GM12878 (cell line): ENCODE data around the gene CLECL1. TPM values are rescaled to one million over a fixed set of nuclear protein-coding genes. Genes with fewer than 3 reads are reported as not detected.

Experiments used
- ATAC-seq: fragments of 200-7000 bp; cut with Tn5 transposase; 3 replicates; pipeline ENCODE4 v1.9.1; 2020; ENCODE audit warnings: mild to moderate bottlenecking, moderate library complexity
- BruUV-seq: library from RNA; stranded (reverse); fragments of 400-500 nt; replicated peaks from 2 replicates; lab custom pipeline; 2021; lab: Mats Ljungman, UMichigan
- CTCF ChIA-PET: fragments of 300-600 bp; sonication (Branson Sonifier 250); formaldehyde crosslinking; extraction: SDS; loops from one replicate; lab custom pipeline; 2021; ENCODE audit warnings: inconsistent platforms; lab: Yijun Ruan, JAX
- POLR2A ChIA-PET: fragments of 350-600 bp; formaldehyde crosslinking; extraction: SDS; loops from one replicate; lab custom pipeline; 2021; ENCODE audit warnings: inconsistent platforms; lab: Charles Lee
- RAD21 ChIA-PET: fragments of 300-600 bp; sonication (Branson Sonifier 250); formaldehyde crosslinking; loops from one replicate; lab custom pipeline; 2023; ENCODE audit warnings: antibody characterized with exemption; ENCODE audit not compliant: unreplicated experiment; lab: Charles Lee
- SMC1A ChIA-PET: fragments of 300-600 bp; sonication (Branson Sonifier 250); formaldehyde crosslinking; loops from one replicate; lab custom pipeline; 2023; ENCODE audit not compliant: unreplicated experiment, uncharacterized antibody; lab: Charles Lee
- DNase-seq: peaks from one replicate; pipeline ENCODE4 v3.0.0-alpha.2; 2011; ENCODE audit warnings: low read depth, low spot score
- FAIRE-seq: peaks from 3 replicates; lab custom pipeline; 2011; peaks lifted over from hg19 to GRCh38; lab: Jason Lieb, UNC
- H2AFZ ChIP-seq: 2 replicates; pipeline ENCODE4 v1.6.0; 2011; ENCODE audit warnings: low read depth, low read length, control low read depth; ENCODE audit not compliant: control insufficient read depth
- H3K27ac ChIP-seq: 2 replicates; pipeline ENCODE4 v1.5.1; 2011; ENCODE audit warnings: control low read depth; ENCODE audit not compliant: control insufficient read depth, insufficient read depth
- H3K27me3 ChIP-seq, 2 experiments: replicated peaks in 1 of 2; 2 replicates each; pipeline versions ENCODE4 v1.6.0 to v1.6.1; 2011; ENCODE audit warnings: low read length in 1 of 2; ENCODE audit not compliant: control insufficient read depth in 2 of 2, insufficient read depth in 2 of 2
- H3K36me3 ChIP-seq, 2 experiments: 2 replicates each; pipeline ENCODE4 v1.5.1; 2011; ENCODE audit warnings: low read length in 1 of 2; ENCODE audit not compliant: control insufficient read depth in 2 of 2, insufficient read depth in 2 of 2
- H3K4me1 ChIP-seq: 2 replicates; pipeline ENCODE4 v1.6.1; 2011; ENCODE audit warnings: mild to moderate bottlenecking, low read length, moderate library complexity, mixed read lengths; ENCODE audit not compliant: control insufficient read depth, insufficient read depth
- H3K4me2 ChIP-seq: 2 replicates; pipeline ENCODE4 v1.6.0; 2011; ENCODE audit warnings: control low read depth; ENCODE audit not compliant: control insufficient read depth, insufficient read depth
- H3K4me3 ChIP-seq: fragments of 200-600 bp; sonication (generic); 2 replicates; pipeline ENCODE4 v1.5.1; 2016
- H3K79me2 ChIP-seq: 2 replicates; pipeline ENCODE4 v1.6.0; 2011; ENCODE audit warnings: low read length; ENCODE audit not compliant: control insufficient read depth, insufficient read depth
- H3K9ac ChIP-seq: 2 replicates; pipeline ENCODE4 v1.8.0; 2011; ENCODE audit warnings: low read length, control low read depth, mixed read lengths; ENCODE audit not compliant: control insufficient read depth, insufficient read depth
- H3K9me3 ChIP-seq: replicated peaks from 3 replicates; pipeline ENCODE4 v1.5.1; 2011; ENCODE audit warnings: mild to moderate bottlenecking, low read length; ENCODE audit not compliant: control insufficient read depth, insufficient read depth
- H4K20me1 ChIP-seq: 2 replicates; pipeline ENCODE4 v1.6.0; 2011; ENCODE audit not compliant: control insufficient read depth, insufficient read depth
- BCL3 ChIP-seq: IDR thresholded peaks from 2 replicates; pipeline ENCODE4 v1.6.1; 2011; ENCODE audit warnings: borderline replicate concordance, low read depth, mild to moderate bottlenecking, moderate library complexity, low read length; ENCODE audit not compliant: insufficient read depth, poor library complexity, severe bottlenecking
- BMI1 ChIP-seq: fragments of 450-650 bp; IDR thresholded peaks from 2 replicates; pipeline ENCODE4 v1.6.1; 2016; ENCODE audit warnings: mild to moderate bottlenecking, moderate library complexity, borderline replicate concordance
- CREB1 ChIP-seq: IDR thresholded peaks from 2 replicates; pipeline ENCODE4 v1.6.1; 2012; ENCODE audit warnings: low read depth, mild to moderate bottlenecking, inconsistent platforms
- IRF5 ChIP-seq: fragments of 450-650 bp; IDR thresholded peaks from 2 replicates; pipeline ENCODE4 v1.6.1; 2017; ENCODE audit warnings: borderline replicate concordance
- POLR2A ChIP-seq: IDR thresholded peaks from 2 replicates; pipeline ENCODE4 v1.6.1; 2011; ENCODE audit warnings: low read depth, mild to moderate bottlenecking, low read length
- SMAD5 ChIP-seq: IDR thresholded peaks from 2 replicates; pipeline ENCODE4 v1.6.1; 2016; ENCODE audit warnings: antibody characterized with exemption, low read depth
- SUPT20H ChIP-seq: IDR thresholded peaks from 2 replicates; pipeline ENCODE4 v1.6.1; 2011; ENCODE audit warnings: low read depth, mild to moderate bottlenecking, low read length, moderate library complexity, borderline replicate concordance; ENCODE audit not compliant: control insufficient read depth
- ZBED1 ChIP-seq: IDR thresholded peaks from 2 replicates; pipeline ENCODE4 v1.6.1; 2016; ENCODE audit warnings: borderline replicate concordance
- ZZZ3 ChIP-seq: IDR thresholded peaks from 2 replicates; pipeline ENCODE4 v1.6.1; 2011; ENCODE audit warnings: low read depth; ENCODE audit not compliant: control insufficient read depth, insufficient read length
- WGBS: methylation state at CpG from one replicate; pipeline ENCODE4 v1.1.6; 2016; ENCODE audit warnings: low lambda C conversion rate; ENCODE audit not compliant: insufficient replicate concordance, insufficient coverage; ENCODE audit errors: missing lambda C conversion rate; 5-methylcytosine and 5-hydroxymethylcytosine counted together
- in situ Hi-C: fragments of 300-500 bp; cut with MboI; formaldehyde crosslinking; loops from 9 replicates; pipeline ENCODE4 v1.14.3; 2018; ENCODE audit warnings: mixed read lengths
- intact Hi-C: fragments of 100-400 bp; cut with micrococcal nuclease; formaldehyde crosslinking; loops from one replicate; pipeline ENCODE4 v1.14.2; 2022; ENCODE audit not compliant: unreplicated experiment
- polyA plus RNA-seq, 11 experiments: library from polyadenylated mRNA; depleted of rRNA in 4 of 11; unstranded in 6 of 11; stranded (reverse) in 5 of 11; fragments of >200 nt; fragmentation: Nextera tagmentation in 4 of 11; fragmentation: Illumina TruSeq in 1 of 11; extraction: Ambion mirVana in 4 of 11; extraction: Trizol in 1 of 11; gene quantifications; 1 replicate in 1 of 11; 2 replicates in 10 of 11; pipeline versions ENCODE4 v1.2.1 to v1.2.3, GENCODE V29; 2011 to 2016; ENCODE audit warnings: inconsistent platforms in 2 of 11, missing spikeins in 2 of 11, low read depth in 1 of 11
- total RNA-seq, 4 experiments: library from RNA; depleted of rRNA in 3 of 4; stranded (reverse); fragments of >200 nt in 3 of 4; fragmentation: Illumina TruSeq in 1 of 4; extraction: Trizol in 1 of 4; gene quantifications; 2 replicates each; pipeline versions ENCODE4 v1.2.1 to v1.2.3, GENCODE V29; 2013 to 2021
- TF ChIP-seq, protein P1 (sequence below): fragments of 450-650 bp; IDR thresholded peaks from 2 replicates; pipeline ENCODE4 v1.6.1; 2018; ENCODE audit warnings: mild to moderate bottlenecking, low read depth, moderate library complexity; ENCODE audit not compliant: partially characterized antibody

The CLECL1 gene
- total and polyA plus RNA-seq, 10 of the 15 experiments (the other 5 are each of a cell fraction or from before 2014, with no cell fraction given) = 4.6 to 56.5 (median 46.4) TPM

DNA sequence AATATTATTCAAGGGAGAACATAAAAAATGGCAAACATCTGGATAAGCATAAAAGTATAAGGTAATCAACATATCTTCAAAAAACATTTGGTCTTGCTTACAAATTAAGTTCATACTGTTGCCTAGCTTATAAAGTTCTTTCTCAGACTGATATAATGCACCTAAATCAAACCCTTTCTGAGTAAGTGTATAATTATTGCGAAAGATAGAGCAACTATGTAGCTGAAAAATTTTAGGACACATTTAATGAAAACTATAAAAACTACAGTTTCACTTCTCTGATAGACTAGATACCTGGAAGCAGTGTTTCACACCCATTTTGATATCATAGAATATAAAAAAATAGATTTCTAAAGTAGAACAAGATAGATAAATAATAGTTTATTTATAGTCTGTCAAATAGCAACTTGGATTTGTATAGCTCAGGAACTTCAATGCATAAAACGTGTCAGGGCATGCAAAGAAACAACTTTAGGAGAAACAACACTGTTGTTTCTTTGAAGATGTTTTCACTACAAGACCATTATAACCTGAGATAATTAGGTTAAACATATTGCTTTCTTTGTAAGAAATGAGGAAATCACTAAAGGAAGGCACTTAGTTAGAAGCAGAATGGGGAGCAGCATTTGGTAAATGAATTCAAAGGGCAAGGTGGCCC is 7.6 kb downstream of the CLECL1 start:
- no TSS peak for BruUV-seq
- CTCF ChIA-PET = interaction anchor here (0.7 to 2.0 kb wide), 7 partner anchors 8 to 362 kb away, joined by 3 to 9 read pairs (median 3); no protein-coding TSS in a partner anchor
- SMC1A ChIA-PET = interaction anchor here (0.7 to 1.8 kb wide), 8 partner anchors 8 to 78 kb away, joined by 3 to 6 read pairs (median 4); partner anchors contain the start of gene CLECL1
- Histone ChIP-seq H4K20me1 (no peaks in the 10 kb centered on the region), H3K4me2 (peak overlapping the region; percentile 65), H3K4me1 (peaks cover 22% of the 10 kb centered on the region), H3K79me2 (peaks cover 99% of the 10 kb centered on the region), H3K27me3 (no peaks in the 10 kb centered on the region; a peak in 1 of 4 replicates), H3K27ac (peak overlapping the region; percentile 88), H3K9me3 (no peaks in the 10 kb centered on the region; the same call in 2 of the 3 replicates), H3K4me3 (peak overlapping the region; percentile 42), H3K36me3 (no peaks in the 10 kb centered on the region), H2AFZ (no peak overlapping the region), H3K9ac (peak overlapping the region; percentile 3)
- no peak for ATAC-seq
- POLR2A ChIA-PET = no interaction called here
- no peak for TF ChIP-seq BCL3
- no peak for TF ChIP-seq ZZZ3
- TF ChIP-seq SUPT20H = no peak
- no peak for TF ChIP-seq SMAD5
- TF ChIP-seq, protein P1, sequence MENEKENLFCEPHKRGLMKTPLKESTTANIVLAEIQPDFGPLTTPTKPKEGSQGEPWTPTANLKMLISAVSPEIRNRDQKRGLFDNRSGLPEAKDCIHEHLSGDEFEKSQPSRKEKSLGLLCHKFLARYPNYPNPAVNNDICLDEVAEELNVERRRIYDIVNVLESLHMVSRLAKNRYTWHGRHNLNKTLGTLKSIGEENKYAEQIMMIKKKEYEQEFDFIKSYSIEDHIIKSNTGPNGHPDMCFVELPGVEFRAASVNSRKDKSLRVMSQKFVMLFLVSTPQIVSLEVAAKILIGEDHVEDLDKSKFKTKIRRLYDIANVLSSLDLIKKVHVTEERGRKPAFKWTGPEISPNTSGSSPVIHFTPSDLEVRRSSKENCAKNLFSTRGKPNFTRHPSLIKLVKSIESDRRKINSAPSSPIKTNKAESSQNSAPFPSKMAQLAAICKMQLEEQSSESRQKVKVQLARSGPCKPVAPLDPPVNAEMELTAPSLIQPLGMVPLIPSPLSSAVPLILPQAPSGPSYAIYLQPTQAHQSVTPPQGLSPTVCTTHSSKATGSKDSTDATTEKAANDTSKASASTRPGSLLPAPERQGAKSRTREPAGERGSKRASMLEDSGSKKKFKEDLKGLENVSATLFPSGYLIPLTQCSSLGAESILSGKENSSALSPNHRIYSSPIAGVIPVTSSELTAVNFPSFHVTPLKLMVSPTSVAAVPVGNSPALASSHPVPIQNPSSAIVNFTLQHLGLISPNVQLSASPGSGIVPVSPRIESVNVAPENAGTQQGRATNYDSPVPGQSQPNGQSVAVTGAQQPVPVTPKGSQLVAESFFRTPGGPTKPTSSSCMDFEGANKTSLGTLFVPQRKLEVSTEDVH = no peak
- no peak for TF ChIP-seq POLR2A
- TF ChIP-seq ZBED1 = no peak
- TF ChIP-seq BMI1 = no peak
- TF ChIP-seq CREB1 = no peak
- no peak for TF ChIP-seq IRF5
- FAIRE-seq = no peak
- 29% methylated on average over 2 of the region's 2 CpGs for WGBS
- RAD21 ChIA-PET = interaction anchor here (1.0 to 2.2 kb wide), 3 partner anchors 13 to 78 kb away, joined by 3 to 10 read pairs (median 3); no protein-coding TSS in a partner anchor
- intact Hi-C loops (no loop called here), in situ Hi-C loops (no loop called here)
- no peak for DNase-seq
